ENCODE measurements around the gene ARHGAP9. TPM values are rescaled to one million over a fixed set of nuclear protein-coding genes. Genes with fewer than 3 reads are reported as not detected.
A peak's percentile ranks its signal among the peaks of the same experiment; 100 is the strongest.
"Not testable (repeated sequence)": the region's sequence is repeated elsewhere in the genome, so short reads cannot be mapped to it uniquely, and the experiment has no call there.

The ARHGAP9 gene
- polyA plus RNA-seq, 1 of the 3 experiments (the other 2 are of a cell fraction) = 0.66 TPM

GRCh38 chr12:57428965-57429364 is 50.7 kb downstream of the ARHGAP9 start:
- no peak for DNase-seq
- H3K4me2 ChIP-seq = peak overlapping the region; percentile 78
- peaks cover 0 to 3% of the 10 kb centered on the region in 2 experiments; a peak in 1 of 4 replicates for H3K4me1 ChIP-seq (ENCODE audit: control insufficient read depth in 1 of 2, insufficient read depth in 2 of 2, low read depth in 1 of 2, low read length in 1 of 2)
- H4K20me1 ChIP-seq (ENCODE audit: insufficient read depth) = no peaks in the 10 kb centered on the region
- H3K9me3 ChIP-seq = no peaks in the 10 kb centered on the region
- H2AFZ ChIP-seq (ENCODE audit: low read depth) = no peak overlapping the region
- H3K36me3 ChIP-seq (replicated peaks in 1 of 2; ENCODE audit: control insufficient read depth in 1 of 2, insufficient read depth in 2 of 2, low read length in 1 of 2) = peaks cover 0 to 7% of the 10 kb centered on the region in 2 experiments
- whole genome bisulfite sequencing (ENCODE audit: low lambda C conversion rate) = 91% methylated on average over 6 of the region's 6 CpGs
- ChIA-PET POLR2A (no interaction called here), CTCF (interaction anchor here (0.6 to 2.1 kb wide), 7 partner anchors 24 to 215 kb away, joined by 3 to 10 read pairs (median 4); partner anchors contain the start of genes GLI1 and INHBE)
- no peak overlapping the region; a peak in 1 of 4 replicates for H3K27ac ChIP-seq (ENCODE audit: low read depth in 2 of 2, low read length in 1 of 2)
- H3K79me2 ChIP-seq (ENCODE audit: insufficient read depth) = peaks cover 59% of the 10 kb centered on the region
- H3K9me2 ChIP-seq = no peaks in the 10 kb centered on the region
- no peaks in the 10 kb centered on the region for H3K27me3 ChIP-seq (ENCODE audit: insufficient read depth)
- H3K4me3 ChIP-seq (ENCODE audit: low read depth in 2 of 2, low read length in 1 of 2) = no peak overlapping the region
- peaks cover 9% of the 10 kb centered on the region for H3F3A ChIP-seq (replicated peaks; ENCODE audit: insufficient read depth)
- peak overlapping the region; percentile 82; the same call in 1 of the 2 replicates for H3K9ac ChIP-seq
- TF ChIP-seq RFX5 (IDR thresholded peaks at IDR 0.05; ENCODE audit: low read length) = no peak
- TF ChIP-seq NRF1 (IDR thresholded peaks at IDR 0.05; ENCODE audit: low read depth, low read length) = no peak
- no peak for TF ChIP-seq YY1 (IDR thresholded peaks at IDR 0.05; ENCODE audit: low read depth)

DNA sequence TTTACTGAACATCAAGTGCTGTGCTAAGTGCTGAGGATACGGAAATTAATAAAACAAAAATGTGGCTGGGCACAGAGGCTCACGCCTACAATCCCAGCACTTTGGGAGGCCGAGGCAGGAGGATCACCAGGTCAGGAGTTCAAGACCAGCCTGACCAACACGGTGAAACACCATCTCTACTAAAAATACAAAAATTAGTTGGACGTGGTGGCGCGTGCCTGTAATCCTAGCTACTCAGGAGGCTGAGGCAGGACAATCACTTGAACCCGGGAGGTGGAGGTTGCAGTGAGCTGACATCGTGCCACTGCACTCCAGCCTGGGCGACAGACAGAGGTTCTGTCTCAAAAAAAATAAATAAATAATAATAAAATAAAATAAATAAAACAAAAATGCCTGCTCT is 52.7 kb downstream of the ARHGAP9 start:
- H3K27me3 ChIP-seq (ENCODE audit: insufficient read depth); H3K27ac ChIP-seq (ENCODE audit: low read depth in 2 of 2, low read length in 1 of 2); H3K4me2 ChIP-seq; H3F3A ChIP-seq (replicated peaks; ENCODE audit: insufficient read depth); H3K9me3 ChIP-seq; H3K4me1 ChIP-seq (ENCODE audit: control insufficient read depth in 1 of 2, insufficient read depth in 2 of 2, low read depth in 1 of 2, low read length in 1 of 2); H3K4me3 ChIP-seq (ENCODE audit: low read depth in 2 of 2, low read length in 1 of 2); H3K36me3 ChIP-seq (replicated peaks in 1 of 2; ENCODE audit: control insufficient read depth in 1 of 2, insufficient read depth in 2 of 2, low read length in 1 of 2); H3K9ac ChIP-seq; H3K9me2 ChIP-seq; DNase-seq; H2AFZ ChIP-seq (ENCODE audit: low read depth); POLR2A ChIA-PET; H4K20me1 ChIP-seq (ENCODE audit: insufficient read depth): not testable (repeated sequence)
- 96% methylated on average over 10 of the region's 10 CpGs for WGBS (ENCODE audit: low lambda C conversion rate)
- CTCF ChIA-PET = interaction anchor here (0.6 to 2.7 kb wide), 3 partner anchors 25 to 119 kb away, joined by 3 to 12 read pairs (median 3); no protein-coding TSS in a partner anchor
- H3K79me2 ChIP-seq (ENCODE audit: insufficient read depth) = peaks cover 78% of the 10 kb centered on the region

Small RNA genes lying within 50 kb of the gene (small RNA-seq; reads per million reads assigned to genes)
- 0 reads per million in 7 experiments for gene MIR616

Other genes starting within 250 kb of the ARHGAP9 start
- gene STAC3, start 228.7 kb downstream of the ARHGAP9 start, polyA plus RNA-seq (2012; rRNA removed) = 0.63 and 0.76 TPM in 2 replicates
- gene R3HDM2, start 48.8 kb downstream of the ARHGAP9 start, polyA plus RNA-seq (2012; rRNA removed) = 16.3 and 23.1 TPM in 2 replicates
- gene INHBC, start 45.1 kb downstream of the ARHGAP9 start, polyA plus RNA-seq (2012; rRNA removed) = 0.08 and 0.10 TPM in 2 replicates
- gene INHBE, start 24.6 kb downstream of the ARHGAP9 start, polyA plus RNA-seq (2012; rRNA removed) = 0.03 and 0.08 TPM in 2 replicates
- 0.67 and 0.90 TPM in 2 replicates for gene GLI1, start 20.1 kb downstream of the ARHGAP9 start, polyA plus RNA-seq (2012; rRNA removed)
- gene MARS1, start 8.2 kb upstream of the ARHGAP9 start, polyA plus RNA-seq (2012; rRNA removed) = 158 and 193 TPM in 2 replicates
- 26.3 and 36.5 TPM in 2 replicates for gene DDIT3, start 40.6 kb upstream of the ARHGAP9 start, polyA plus RNA-seq (2012; rRNA removed)
- 3.6 and 8.6 TPM in 2 replicates for gene MBD6, start 43.0 kb upstream of the ARHGAP9 start, polyA plus RNA-seq (2012; rRNA removed)
- gene DCTN2, start 67.3 kb upstream of the ARHGAP9 start, polyA plus RNA-seq (2012; rRNA removed) = 122 and 139 TPM in 2 replicates
- gene KIF5A, start 70.2 kb upstream of the ARHGAP9 start, polyA plus RNA-seq (2012; rRNA removed) = 6.2 and 8.9 TPM in 2 replicates
- gene PIP4K2C, start 111.3 kb upstream of the ARHGAP9 start, polyA plus RNA-seq (2012; rRNA removed) = 34.2 and 40.1 TPM in 2 replicates
- 61.2 and 62.6 TPM in 2 replicates for gene DTX3, start 125.0 kb upstream of the ARHGAP9 start, polyA plus RNA-seq (2012; rRNA removed)
- 48.1 and 51.6 TPM in 2 replicates for gene ARHGEF25, start 131.6 kb upstream of the ARHGAP9 start, polyA plus RNA-seq (2012; rRNA removed)
- 5.2 and 5.3 TPM in 2 replicates for gene B4GALNT1, start 153.3 kb upstream of the ARHGAP9 start, polyA plus RNA-seq (2012; rRNA removed)
- gene OS9, start 214.3 kb upstream of the ARHGAP9 start, polyA plus RNA-seq (2012; rRNA removed) = 280 and 362 TPM in 2 replicates

All from SK-N-SH (cell line).